Karpas-422 (cell line): ENCODE results near the gene PHTF2. TPM values are rescaled to one million over a fixed set of nuclear protein-coding genes. Genes with fewer than 3 reads are reported as not detected.
A peak's percentile ranks its signal among the peaks of the same experiment; 100 is the strongest.

Experiments
- DNase-seq: peaks from one replicate; pipeline ENCODE4 v3.0.0-alpha.2; 2015
- H2AFZ ChIP-seq: fragments of 200-600 bp; sonication (generic); 2 replicates; pipeline ENCODE4 v1.6.1; 2014; ENCODE audit warnings: antibody characterized with exemption, low read length, mixed read lengths
- H3K27ac ChIP-seq: fragments of 200-600 bp; sonication (generic); 2 replicates; pipeline ENCODE4 v1.5.1; 2014; ENCODE audit warnings: mild to moderate bottlenecking, low read length, moderate library complexity
- H3K27me3 ChIP-seq: fragments of 200-600 bp; sonication (generic); 2 replicates; pipeline ENCODE4 v1.6.1; 2014; ENCODE audit warnings: low read length, mixed read lengths
- H3K36me3 ChIP-seq: fragments of 200-600 bp; sonication (generic); 2 replicates; pipeline ENCODE4 v1.6.1; 2014; ENCODE audit warnings: low read length, mixed read lengths; ENCODE audit not compliant: insufficient read depth
- H3K4me1 ChIP-seq: fragments of 200-600 bp; sonication (generic); 2 replicates; pipeline ENCODE4 v1.6.1; 2014; ENCODE audit warnings: mild to moderate bottlenecking, low read length, mixed read lengths
- H3K4me2 ChIP-seq: fragments of 200-600 bp; sonication (generic); 2 replicates; pipeline ENCODE4 v1.6.1; 2014; ENCODE audit warnings: low read length, low read depth, mild to moderate bottlenecking; ENCODE audit not compliant: poor library complexity, severe bottlenecking
- H3K4me3 ChIP-seq: fragments of 200-600 bp; sonication (generic); 2 replicates; pipeline ENCODE4 v1.5.1; 2014; ENCODE audit warnings: mild to moderate bottlenecking, antibody characterized with exemption, low read length, mixed read lengths
- H3K79me2 ChIP-seq: fragments of 200-600 bp; sonication (generic); 2 replicates; pipeline ENCODE4 v1.6.1; 2014; ENCODE audit warnings: mild to moderate bottlenecking, low read length, mixed read lengths
- H3K9ac ChIP-seq: fragments of 200-600 bp; sonication (generic); 2 replicates; pipeline ENCODE4 v1.6.0; 2014; ENCODE audit warnings: low read length
- H3K9me2 ChIP-seq: fragments of 200-600 bp; sonication (generic), shearing (Covaris generic); replicated peaks from 2 replicates; pipeline ENCODE4 v1.6.0; 2014; ENCODE audit warnings: mild to moderate bottlenecking, low read length, moderate library complexity; ENCODE audit not compliant: insufficient read depth
- H3K9me3 ChIP-seq: fragments of 300-700, 200-600 bp; sonication (generic); 2 replicates; pipeline ENCODE4 v1.6.1; 2014; ENCODE audit warnings: low read length, mixed read lengths
- H4K20me1 ChIP-seq: fragments of 200-600 bp; sonication (generic); 2 replicates; pipeline ENCODE4 v1.6.1; 2014; ENCODE audit warnings: mild to moderate bottlenecking, antibody characterized with exemption, low read length, low read depth; ENCODE audit not compliant: insufficient read depth
- total RNA-seq: library from RNA; depleted of rRNA; stranded (reverse); fragments of >200 nt; shearing (Covaris generic); gene quantifications from 2 replicates; pipeline ENCODE4 v1.2.3, GENCODE V29; 2014; ENCODE audit warnings: low replicate concordance

PHTF2 gene
- total RNA-seq, 1 experiment from 2014 or later: 65.7 TPM

DNA sequence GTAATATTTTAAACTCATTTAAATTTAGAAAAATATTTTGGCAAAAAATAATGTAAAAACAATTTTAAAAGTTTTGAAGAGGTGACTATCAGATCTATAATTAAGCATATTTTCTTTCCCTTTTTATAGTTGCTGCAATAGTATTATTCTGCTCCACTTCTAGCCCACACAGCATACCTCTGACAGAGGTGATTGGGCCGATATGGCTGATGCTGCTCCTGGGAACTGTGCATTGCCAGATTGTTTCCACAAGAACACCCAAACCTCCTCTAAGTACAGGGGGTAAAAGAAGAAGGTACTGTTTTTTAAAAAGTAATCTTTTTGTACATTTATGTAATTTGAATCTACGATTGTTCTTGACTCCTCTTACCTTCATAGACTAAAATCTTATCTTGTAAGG, 110.1 kb downstream of the PHTF2 start:
- Histone ChIP-seq H3K4me1 (peaks cover 81% of the 10 kb centered on the region), H3K9me3 (no peaks in the 10 kb centered on the region), H3K4me2 (peak overlapping the region; percentile 6), H2AFZ (no peak overlapping the region), H3K79me2 (peaks cover 73% of the 10 kb centered on the region), H3K4me3 (no peak overlapping the region), H3K9ac (no peak overlapping the region), H3K36me3 (peaks cover 30% of the 10 kb centered on the region), H3K27ac (peak overlapping the region; percentile 99), H3K9me2 (no peaks in the 10 kb centered on the region), H3K27me3 (no peaks in the 10 kb centered on the region), H4K20me1 (no peaks in the 10 kb centered on the region)
- DNase-seq: no peak

DNA sequence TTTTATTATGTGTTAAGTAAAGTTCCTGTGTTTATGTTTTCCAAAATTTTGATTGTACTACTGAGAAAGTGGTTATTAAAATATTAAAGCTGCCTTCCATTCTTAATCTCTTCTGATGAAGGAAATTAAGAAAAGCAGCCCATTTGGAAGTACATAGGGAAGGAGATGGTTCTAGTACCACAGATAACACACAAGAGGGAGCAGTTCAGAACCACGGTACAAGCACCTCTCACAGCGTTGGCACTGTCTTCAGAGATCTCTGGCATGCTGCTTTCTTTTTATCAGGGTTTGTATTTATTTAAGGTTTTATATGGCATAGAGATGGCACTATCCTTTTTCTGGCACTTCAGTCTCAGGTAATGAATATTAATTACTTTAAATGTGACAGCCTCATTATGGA, 111.6 kb downstream of the PHTF2 start:
- Histone ChIP-seq H3K9me2 (no peaks in the 10 kb centered on the region), H3K27me3 (no peaks in the 10 kb centered on the region), H3K27ac (peak overlapping the region; percentile 7; the same call in 1 of the 2 replicates), H3K9ac (no peak overlapping the region), H4K20me1 (no peaks in the 10 kb centered on the region), H3K4me3 (no peak overlapping the region), H3K4me2 (no peak overlapping the region), H3K9me3 (no peaks in the 10 kb centered on the region), H3K4me1 (peaks cover 66% of the 10 kb centered on the region), H3K79me2 (peaks cover 67% of the 10 kb centered on the region), H2AFZ (no peak overlapping the region), H3K36me3 (peaks cover 30% of the 10 kb centered on the region)
- DNase-seq: no peak

DNA sequence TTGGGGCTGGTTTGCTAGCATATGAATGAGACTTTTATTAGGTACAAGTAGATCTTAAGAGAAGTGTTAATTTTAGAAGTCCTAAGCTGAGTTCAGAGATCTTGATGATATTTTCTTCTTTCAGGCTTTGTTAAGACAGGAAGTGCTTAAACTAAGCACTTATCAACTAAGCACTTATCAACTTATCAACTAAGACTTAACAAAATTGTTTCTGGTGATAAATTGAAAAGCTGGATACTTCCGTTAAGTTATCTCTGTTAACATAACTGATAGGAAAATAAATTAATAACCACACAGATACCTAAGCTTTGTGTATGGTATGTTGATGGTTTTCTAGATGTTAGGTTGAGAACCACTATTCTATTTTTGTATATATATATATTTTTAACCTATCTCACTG, 113.7 kb downstream of the PHTF2 start:
- Histone ChIP-seq H3K4me3 (no peak overlapping the region), H3K9me3 (no peaks in the 10 kb centered on the region), H4K20me1 (no peaks in the 10 kb centered on the region), H3K27ac (peak overlapping the region; percentile 34), H3K4me1 (peaks cover 65% of the 10 kb centered on the region), H3K9me2 (no peaks in the 10 kb centered on the region), H3K36me3 (peaks cover 43% of the 10 kb centered on the region), H2AFZ (no peak overlapping the region), H3K79me2 (peaks cover 71% of the 10 kb centered on the region), H3K9ac (no peak overlapping the region), H3K27me3 (no peaks in the 10 kb centered on the region), H3K4me2 (no peak overlapping the region)
- DNase-seq: no peak

DNA sequence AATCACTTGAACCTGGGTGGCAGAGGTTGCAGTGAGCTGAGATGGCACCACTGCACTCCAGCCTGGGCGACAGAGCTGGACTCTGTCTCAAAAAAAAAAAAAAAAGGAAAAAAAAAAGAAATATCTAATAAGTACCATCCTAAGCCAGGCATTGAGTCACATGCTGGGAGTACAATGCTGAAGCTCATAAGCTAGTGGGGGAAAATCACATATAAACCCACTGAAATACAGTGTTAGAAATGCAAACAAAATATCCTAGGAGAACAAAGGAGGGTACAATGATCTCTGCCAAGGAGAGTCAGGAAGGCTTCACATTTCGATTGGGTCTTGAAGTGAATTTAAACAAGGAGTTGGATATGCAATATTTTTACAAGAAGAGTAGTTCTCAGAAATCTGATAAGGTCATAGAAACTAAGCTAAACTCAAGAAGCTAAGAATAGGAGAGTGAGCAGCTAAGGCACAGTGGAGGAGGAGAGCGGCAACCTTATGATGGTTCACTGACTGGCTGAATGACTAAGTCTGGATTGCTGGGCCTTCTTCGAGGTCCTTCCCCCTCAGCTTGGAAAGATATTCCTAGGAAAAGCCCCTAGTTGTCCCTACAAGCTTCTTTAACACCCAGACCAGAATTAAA, 115.5 kb downstream of the PHTF2 start:
- peaks cover 70% of the 10 kb centered on the region for H3K79me2 ChIP-seq
- H4K20me1 ChIP-seq: no peaks in the 10 kb centered on the region
- H3K9ac ChIP-seq: no peak overlapping the region
- H2AFZ ChIP-seq: no peak overlapping the region
- H3K9me3 ChIP-seq: no peaks in the 10 kb centered on the region
- H3K4me3 ChIP-seq: no peak overlapping the region
- no peaks in the 10 kb centered on the region for H3K27me3 ChIP-seq
- H3K4me2 ChIP-seq: no peak overlapping the region
- peak overlapping the region; percentile 42; the same call in 1 of the 2 replicates for H3K27ac ChIP-seq
- peaks cover 61% of the 10 kb centered on the region for H3K4me1 ChIP-seq
- no peaks in the 10 kb centered on the region for H3K9me2 ChIP-seq
- peaks cover 38% of the 10 kb centered on the region for H3K36me3 ChIP-seq
- no peak for DNase-seq

DNA sequence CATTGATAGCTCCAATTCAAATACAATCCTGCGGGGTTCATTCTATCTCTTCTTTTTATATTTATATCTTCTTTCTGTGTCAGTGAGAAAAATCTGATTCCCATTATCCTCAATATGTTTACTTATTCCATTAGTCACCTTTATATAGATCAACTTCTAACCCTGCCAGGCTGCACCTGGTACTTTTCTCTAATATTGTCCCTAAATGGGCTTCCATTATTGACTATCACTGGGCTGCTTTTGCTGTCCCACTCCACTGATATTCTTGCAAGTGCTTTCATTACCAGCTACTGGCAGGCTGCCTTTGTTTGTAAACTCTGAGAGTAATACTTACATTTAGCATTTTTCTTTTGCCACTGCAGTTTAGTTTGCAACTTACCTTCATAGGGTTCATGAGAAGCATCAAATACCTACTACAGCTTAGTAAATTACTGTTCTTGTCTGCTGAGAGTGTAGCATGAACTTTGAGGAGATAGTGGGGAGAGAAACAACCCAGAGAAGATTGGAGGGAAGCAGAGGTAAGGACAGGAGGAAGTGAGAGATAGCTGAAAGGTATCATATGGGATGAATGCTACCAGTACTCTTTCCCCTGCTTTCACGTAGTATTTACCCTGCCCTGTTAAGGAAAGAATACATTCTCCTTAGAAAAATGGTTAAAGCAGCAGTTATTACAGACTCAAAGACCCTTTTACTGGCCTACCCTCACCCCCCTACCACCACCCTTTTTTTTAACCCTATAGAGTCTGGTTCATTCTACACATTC, 119.1 kb downstream of the PHTF2 start:
- Histone ChIP-seq H3K36me3 (peaks cover 34% of the 10 kb centered on the region), H3K9me3 (no peaks in the 10 kb centered on the region), H2AFZ (no peak overlapping the region), H3K9me2 (no peaks in the 10 kb centered on the region), H4K20me1 (no peaks in the 10 kb centered on the region), H3K4me1 (peaks cover 39% of the 10 kb centered on the region), H3K4me2 (no peak overlapping the region), H3K79me2 (peaks cover 68% of the 10 kb centered on the region), H3K27ac (peak overlapping the region; percentile 71), H3K27me3 (no peaks in the 10 kb centered on the region), H3K4me3 (no peak overlapping the region), H3K9ac (no peak overlapping the region)
- no peak for DNase-seq

DNA sequence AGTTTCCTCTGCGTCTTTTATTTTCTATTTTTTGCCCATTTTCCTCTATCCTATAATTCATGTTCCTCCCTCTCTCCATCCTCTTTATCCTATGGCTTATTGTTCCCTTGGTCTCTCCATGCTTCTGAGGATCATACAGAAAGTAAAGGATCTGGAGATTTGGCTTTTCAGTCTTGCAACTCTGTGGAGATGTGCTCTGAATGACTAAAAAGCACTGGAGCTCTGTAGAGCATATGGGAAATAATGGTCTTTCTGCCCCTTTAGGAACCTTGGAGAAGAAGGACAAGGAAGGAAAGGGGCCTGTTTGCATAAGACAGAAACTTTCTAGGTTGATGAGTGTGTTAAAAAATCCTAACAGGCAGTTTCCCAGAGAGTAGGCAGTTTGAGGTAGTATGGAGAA, 120.1 kb downstream of the PHTF2 start:
- Histone ChIP-seq H3K27ac (peak overlapping the region; percentile 43; the same call in 1 of the 2 replicates), H3K4me1 (peaks cover 47% of the 10 kb centered on the region), H3K27me3 (no peaks in the 10 kb centered on the region), H3K36me3 (peaks cover 34% of the 10 kb centered on the region), H2AFZ (no peak overlapping the region), H3K9ac (no peak overlapping the region), H3K4me2 (no peak overlapping the region), H4K20me1 (no peaks in the 10 kb centered on the region), H3K4me3 (no peak overlapping the region), H3K9me3 (no peaks in the 10 kb centered on the region), H3K9me2 (no peaks in the 10 kb centered on the region), H3K79me2 (peaks cover 75% of the 10 kb centered on the region)
- DNase-seq: no peak

DNA sequence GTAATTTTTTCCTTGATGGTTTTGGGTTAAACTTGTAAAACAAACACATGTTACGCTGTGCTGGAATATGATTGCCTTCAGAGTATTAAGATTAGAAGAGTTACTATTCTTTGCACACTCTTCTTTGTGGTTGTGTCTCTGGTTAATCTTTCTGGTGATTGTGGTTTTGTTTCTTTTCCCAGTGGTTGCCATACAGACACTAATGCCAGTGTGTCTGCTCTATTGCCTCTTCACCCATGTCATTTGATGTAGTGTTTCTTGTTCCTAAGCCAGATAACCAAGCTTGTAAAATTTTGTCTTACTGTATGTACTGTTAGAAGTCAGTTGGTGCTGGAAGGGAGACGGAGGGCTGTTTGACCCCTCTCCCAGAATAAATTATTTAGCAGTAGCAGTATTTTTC, 124.8 kb downstream of the PHTF2 start:
- H3K9ac ChIP-seq: no peak overlapping the region
- no peak overlapping the region for H3K4me2 ChIP-seq
- H3K4me1 ChIP-seq: peaks cover 15% of the 10 kb centered on the region
- no peaks in the 10 kb centered on the region for H3K9me3 ChIP-seq
- H4K20me1 ChIP-seq: no peaks in the 10 kb centered on the region
- H3K4me3 ChIP-seq: no peak overlapping the region
- H3K27ac ChIP-seq: no peak overlapping the region
- H3K79me2 ChIP-seq: peaks cover 65% of the 10 kb centered on the region
- peaks cover 26% of the 10 kb centered on the region for H3K36me3 ChIP-seq
- no peaks in the 10 kb centered on the region for H3K9me2 ChIP-seq
- H3K27me3 ChIP-seq: no peaks in the 10 kb centered on the region
- no peak for DNase-seq
- no peak overlapping the region for H2AFZ ChIP-seq

DNA sequence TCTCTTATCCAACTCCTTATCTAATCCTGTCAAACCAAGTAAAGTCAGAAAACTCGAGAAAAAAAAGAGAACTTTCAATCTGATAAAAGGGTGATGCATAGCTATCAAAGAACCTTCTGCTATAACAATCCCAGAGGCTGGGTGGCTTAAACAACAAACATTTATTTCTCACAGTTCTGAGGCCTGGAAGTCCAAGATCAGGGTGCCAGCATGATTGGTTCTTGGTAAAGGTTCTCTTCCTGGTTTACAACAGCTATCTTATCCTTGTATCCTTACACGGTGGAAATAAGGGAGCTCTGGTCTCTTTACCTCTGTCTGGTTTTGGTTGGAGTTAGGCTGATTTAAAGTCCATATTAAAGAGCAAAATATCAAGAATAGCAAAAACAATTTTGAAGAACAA, 131.9 kb downstream of the PHTF2 start:
- Histone ChIP-seq H3K9ac (no peak overlapping the region), H3K9me2 (no peaks in the 10 kb centered on the region), H3K36me3 (peaks cover 23% of the 10 kb centered on the region; the same call in 1 of the 2 replicates), H2AFZ (no peak overlapping the region), H4K20me1 (no peaks in the 10 kb centered on the region), H3K27ac (no peak overlapping the region), H3K27me3 (no peaks in the 10 kb centered on the region), H3K9me3 (no peaks in the 10 kb centered on the region), H3K79me2 (peaks cover 33% of the 10 kb centered on the region), H3K4me2 (no peak overlapping the region), H3K4me1 (peaks cover 36% of the 10 kb centered on the region), H3K4me3 (no peak overlapping the region)
- no peak for DNase-seq
